ENCODE measurements around the gene METTL26. TPM values are rescaled to one million over a fixed set of nuclear protein-coding genes. Genes with fewer than 3 reads are reported as not detected.
A peak's percentile ranks its signal among the peaks of the same experiment; 100 is the strongest.

Gene METTL26
- total RNA-seq, 1 donor from 2014 or later, result 53.5 TPM

- no peak for ATAC-seq
- DNase-seq (ENCODE audit: missing footprints), result no peak
- intact Hi-C loops (cut with DNase I), result no loop called here
Observed at GRCh38 chr16:676913-677312, 40.8 kb upstream of the METTL26 start.

GRCh38 chr16:676565-676902, 40.4 kb upstream of the METTL26 start:
- intact Hi-C loops (cut with DNase I), result no loop called here
- ATAC-seq, result no peak
- DNase-seq (ENCODE audit: missing footprints), result no peak

GRCh38 chr16:675884-676564, 39.9 kb upstream of the METTL26 start:
- intact Hi-C loops (cut with DNase I), result no loop called here
- DNase-seq (ENCODE audit: missing footprints) (no peak), ATAC-seq (no peak)

- ATAC-seq, result no peak
- no peak for DNase-seq (ENCODE audit: missing footprints)
- intact Hi-C loops (cut with DNase I), result no loop called here
Observed at GRCh38 chr16:674968-675883, 39.1 kb upstream of the METTL26 start, which contains the start of gene RHBDL1. RHBDL1 (plus strand) TSS chr16:675671; CDS start chr16:675791, 120 bp downstream.

- ATAC-seq, result no peak
- DNase-seq (ENCODE audit: missing footprints), result no peak
Observed at GRCh38 chr16:674214-674881, 38.2 kb upstream of the METTL26 start.

GRCh38 chr16:673399-673991, 37.4 kb upstream of the METTL26 start:
- ATAC-seq, result no peak
- intact Hi-C loops (cut with DNase I), result no loop called here
- DNase-seq (ENCODE audit: missing footprints), result no peak

More at GRCh38 chr16:674214-674881, 38.2 kb upstream of the METTL26 start:
- intact Hi-C loops (cut with DNase I), result no loop called here

- ATAC-seq (no peak), DNase-seq (ENCODE audit: missing footprints) (no peak)
- intact Hi-C loops (cut with DNase I), result no loop called here
Observed at GRCh38 chr16:672851-673250, 36.7 kb upstream of the METTL26 start.

GRCh38 chr16:672371-672770, 36.3 kb upstream of the METTL26 start:
- ATAC-seq (no peak), DNase-seq (ENCODE audit: missing footprints) (no peak)
- intact Hi-C loops (cut with DNase I), result no loop called here

- intact Hi-C loops (cut with DNase I), result no loop called here
- ATAC-seq (no peak), DNase-seq (ENCODE audit: missing footprints) (no peak)
Observed at GRCh38 chr16:671353-672131, 35.4 kb upstream of the METTL26 start.

- intact Hi-C loops (cut with DNase I), result no loop called here
Observed at GRCh38 chr16:670485-671352, 34.6 kb upstream of the METTL26 start.

GRCh38 chr16:669666-670065, 33.6 kb upstream of the METTL26 start:
- intact Hi-C loops (cut with DNase I), result no loop called here
- DNase-seq (ENCODE audit: missing footprints) (no peak), ATAC-seq (no peak)

More at GRCh38 chr16:670485-671352, 34.6 kb upstream of the METTL26 start:
- DNase-seq (ENCODE audit: missing footprints) (no peak), ATAC-seq (no peak)

GRCh38 chr16:668519-669171, 32.5 kb upstream of the METTL26 start:
- intact Hi-C loops (cut with DNase I), result no loop called here
- DNase-seq (ENCODE audit: missing footprints) (no peak), ATAC-seq (no peak)

- intact Hi-C loops (cut with DNase I), result no loop called here
- DNase-seq (ENCODE audit: missing footprints) (peak; percentile 96), ATAC-seq (peak; percentile 97)
Observed at GRCh38 chr16:667780-668518, 31.8 kb upstream of the METTL26 start, which contains the start of gene RHOT2. RHOT2 (plus strand) TSS chr16:668132; CDS start chr16:668200, 68 bp downstream.

- intact Hi-C loops (cut with DNase I), result no loop called here
- DNase-seq (ENCODE audit: missing footprints) (no peak), ATAC-seq (no peak)
Observed at GRCh38 chr16:667113-667779, 31.1 kb upstream of the METTL26 start.

- no peak for ATAC-seq
- DNase-seq (ENCODE audit: missing footprints), result no peak
- intact Hi-C loops (cut with DNase I), result no loop called here
Observed at GRCh38 chr16:666572-666971, 30.5 kb upstream of the METTL26 start.

- intact Hi-C loops (cut with DNase I), result loop anchor here (5.0 kb wide), 1 partner anchor 75 kb away; no protein-coding TSS in a partner anchor
- no peak for DNase-seq (ENCODE audit: missing footprints)
- ATAC-seq, result no peak
Observed at GRCh38 chr16:662597-662996, 26.5 kb upstream of the METTL26 start.

All from Right ventricle myocardium inferior (tissue), 1 donor.